GM23248 (cell line): ENCODE results near the gene RFX8. TPM values are rescaled to one million over a fixed set of nuclear protein-coding genes. Genes with fewer than 3 reads are reported as not detected.

Experiments
- DNase-seq: peaks from one replicate; pipeline ENCODE4 v3.0.0-alpha.2; 2015
- H2AFZ ChIP-seq: fragments of 200-600 bp; sonication (generic); 2 replicates; pipeline ENCODE4 v1.6.1; 2016; ENCODE audit warnings: antibody characterized with exemption
- H3F3A ChIP-seq: fragments of 200-600 bp; sonication (generic); 2 replicates; pipeline ENCODE4 v1.6.1; 2016; ENCODE audit warnings: mild to moderate bottlenecking, antibody characterized with exemption, mixed run types; ENCODE audit not compliant: insufficient read depth
- H3K27ac ChIP-seq: fragments of 200-600 bp; sonication (generic); 2 replicates; pipeline ENCODE4 v1.5.1; 2016; ENCODE audit warnings: mild to moderate bottlenecking
- H3K27me3 ChIP-seq: fragments of 200-600 bp; sonication (generic); replicated peaks from 2 replicates; pipeline ENCODE4 v1.6.1; 2016; ENCODE audit warnings: mild to moderate bottlenecking; ENCODE audit not compliant: insufficient read depth
- H3K36me3 ChIP-seq: fragments of 200-600 bp; sonication (generic); 2 replicates; pipeline ENCODE4 v1.6.1; 2016; ENCODE audit warnings: low read depth, mild to moderate bottlenecking
- H3K4me1 ChIP-seq: fragments of 200-600 bp; sonication (generic); 2 replicates; pipeline ENCODE4 v1.6.1; 2016; ENCODE audit warnings: mild to moderate bottlenecking; ENCODE audit not compliant: insufficient read depth
- H3K4me2 ChIP-seq: fragments of 200-600 bp; sonication (generic); one replicate; pipeline ENCODE4 v1.6.1; 2016; ENCODE audit warnings: mild to moderate bottlenecking; ENCODE audit not compliant: unreplicated experiment
- H3K4me3 ChIP-seq: fragments of 200-600 bp; sonication (generic); 2 replicates; pipeline ENCODE4 v1.5.1; 2016; ENCODE audit warnings: mild to moderate bottlenecking
- H3K79me2 ChIP-seq: fragments of 200-600 bp; sonication (generic); 2 replicates; pipeline ENCODE4 v1.6.1; 2016; ENCODE audit warnings: mild to moderate bottlenecking; ENCODE audit not compliant: insufficient read depth
- H3K9ac ChIP-seq: fragments of 200-600 bp; sonication (generic); 2 replicates; pipeline ENCODE4 v1.6.1; 2016; ENCODE audit warnings: mild to moderate bottlenecking
- H3K9me2 ChIP-seq: fragments of 200-600 bp; sonication (generic); 2 replicates; pipeline ENCODE4 v1.6.1; 2016; ENCODE audit warnings: mixed run types, mild to moderate bottlenecking, moderate library complexity; ENCODE audit not compliant: insufficient read depth
- H3K9me3 ChIP-seq: fragments of 200-600 bp; sonication (generic); one replicate; pipeline ENCODE4 v1.6.1; 2017; ENCODE audit warnings: low read depth
- H4K20me1 ChIP-seq: fragments of 200-600 bp; sonication (generic); 2 replicates; pipeline ENCODE4 v1.6.0; 2016; ENCODE audit not compliant: insufficient read depth
- EZH2 ChIP-seq: fragments of 200-600 bp; sonication (generic); IDR thresholded peaks from 2 replicates; pipeline ENCODE4 v1.6.1; 2018; ENCODE audit warnings: antibody characterized with exemption, mild to moderate bottlenecking; ENCODE audit not compliant: insufficient read depth, poor library complexity, severe bottlenecking
- EZH2phosphoT487 ChIP-seq: fragments of 200-600 bp; sonication (generic); IDR thresholded peaks from 2 replicates; pipeline ENCODE4 v1.6.1; 2018; ENCODE audit warnings: antibody characterized with exemption, moderate library complexity, mild to moderate bottlenecking, low read depth; ENCODE audit not compliant: insufficient read depth
- WGBS, 2 experiments: methylation state at CpG; one replicate each; pipeline ENCODE4 v1.1.6; 2015 to 2017; ENCODE audit warnings: low lambda C conversion rate in 2 of 2, low coverage in 1 of 2; ENCODE audit errors: missing lambda C conversion rate in 2 of 2; 5-methylcytosine and 5-hydroxymethylcytosine counted together
- in situ Hi-C: fragments of 300-500 bp; cut with MboI; formaldehyde crosslinking; loops from 2 replicates; pipeline ENCODE4 v1.15.0; 2020
- polyA plus RNA-seq: library from polyadenylated mRNA; unstranded; fragments of >200 nt; fragmentation: Nextera tagmentation; extraction: Ambion mirVana; gene quantifications from 2 replicates; pipeline ENCODE4 v1.2.1, GENCODE V29; 2016
- total RNA-seq: library from RNA; depleted of rRNA; stranded (reverse); fragments of >200 nt; shearing (Covaris generic); gene quantifications from 2 replicates; pipeline ENCODE4 v1.2.3, GENCODE V29; 2014

RFX8 gene
- total and polyA plus RNA-seq, 2 experiments from 2014 or later, result 5.9 to 6.4 TPM

GRCh38 chr2:101400506-101401325 is 74.2 kb downstream of the RFX8 start:
- H2AFZ ChIP-seq, result no peak overlapping the region
- H3K79me2 ChIP-seq, result no peaks in the 10 kb centered on the region
- H3K9ac ChIP-seq, result no peak overlapping the region
- H3K4me1 ChIP-seq, result peaks cover 14% of the 10 kb centered on the region
- H3F3A ChIP-seq, result peaks cover 24% of the 10 kb centered on the region
- no peak overlapping the region for H3K27ac ChIP-seq
- no peaks in the 10 kb centered on the region for H3K9me3 ChIP-seq
- TF ChIP-seq EZH2phosphoT487, result no peak
- TF ChIP-seq EZH2, result no peak
- no peaks in the 10 kb centered on the region for H4K20me1 ChIP-seq
- H3K9me2 ChIP-seq, result no peaks in the 10 kb centered on the region
- no peak overlapping the region for H3K4me2 ChIP-seq
- H3K27me3 ChIP-seq, result no peaks in the 10 kb centered on the region
- H3K36me3 ChIP-seq, result 0 out of 2 replicates have a peak, but pooled peaks cover 6% of the 10 kb centered on the region
- no peak overlapping the region for H3K4me3 ChIP-seq
- in situ Hi-C loops, result no loop called here
- no peak for DNase-seq
- 87 to 89% methylated on average over 18 of the region's 18 CpGs for WGBS, 2 experiments

- H3K4me1 ChIP-seq, result peaks cover 18% of the 10 kb centered on the region
- H3K9me3 ChIP-seq, result no peaks in the 10 kb centered on the region
- H3K36me3 ChIP-seq, result no peaks in the 10 kb centered on the region
- no peaks in the 10 kb centered on the region for H3K79me2 ChIP-seq
- no peaks in the 10 kb centered on the region for H3K9me2 ChIP-seq
- H3K4me2 ChIP-seq, result no peak overlapping the region
- TF ChIP-seq EZH2phosphoT487, result no peak
- TF ChIP-seq EZH2, result no peak
- DNase-seq, result no peak
- H3K27ac ChIP-seq, result no peak overlapping the region
- H3K4me3 ChIP-seq, result no peak overlapping the region
- H3K27me3 ChIP-seq, result no peaks in the 10 kb centered on the region
- in situ Hi-C loops, result no loop called here
- peaks cover 26% of the 10 kb centered on the region for H3F3A ChIP-seq
- H3K9ac ChIP-seq, result no peak overlapping the region
- H2AFZ ChIP-seq, result no peak overlapping the region
- no peaks in the 10 kb centered on the region for H4K20me1 ChIP-seq
- 97% methylated on average over 8 of the region's 8 CpGs for WGBS, 2 experiments
Observed at GRCh38 chr2:101400048-101400447, 74.9 kb downstream of the RFX8 start.

DNA sequence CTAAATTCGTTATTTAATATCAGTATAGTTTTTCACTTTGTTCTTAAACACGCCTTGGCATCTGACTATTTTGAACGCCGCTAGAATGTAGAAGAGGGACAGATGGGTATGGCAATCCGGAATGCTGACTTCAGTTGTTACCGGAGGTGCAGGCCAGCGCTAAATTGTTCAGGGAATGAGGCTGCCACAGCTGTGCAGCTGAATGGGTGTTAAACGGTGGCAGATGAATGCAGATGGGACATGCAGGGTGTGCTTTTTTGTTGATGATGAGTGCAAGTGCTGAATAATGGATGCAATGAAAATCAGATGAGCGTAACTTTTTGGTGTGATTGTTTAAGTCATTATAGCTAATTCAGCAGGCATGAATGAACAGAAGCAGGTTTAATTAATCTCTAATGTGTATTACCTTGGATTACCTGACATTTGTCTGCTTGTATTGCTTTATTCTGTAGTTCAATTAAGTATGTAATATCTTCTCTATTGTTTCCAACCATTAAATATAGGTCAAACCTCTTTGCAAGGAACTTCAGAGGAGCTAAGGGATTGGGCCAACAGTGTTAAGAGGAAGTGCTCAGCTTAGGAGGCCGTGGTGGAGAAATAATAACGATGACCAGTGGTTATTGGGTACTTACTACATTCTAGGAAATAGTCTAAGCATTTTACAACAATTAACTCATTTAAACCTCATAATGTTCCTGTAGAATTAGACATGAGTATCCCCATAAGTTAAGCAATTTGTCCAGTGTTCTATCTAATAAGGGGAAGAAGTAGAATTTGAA is 75.7 kb downstream of the RFX8 start:
- Histone ChIP-seq H3K79me2 (no peaks in the 10 kb centered on the region), H3K9me3 (no peaks in the 10 kb centered on the region), H3K36me3 (no peaks in the 10 kb centered on the region), H3K27ac (no peak overlapping the region), H3K27me3 (no peaks in the 10 kb centered on the region), H4K20me1 (no peaks in the 10 kb centered on the region), H3F3A (peaks cover 26% of the 10 kb centered on the region), H3K4me1 (peaks cover 18% of the 10 kb centered on the region), H3K9ac (no peak overlapping the region), H2AFZ (no peak overlapping the region), H3K4me2 (no peak overlapping the region), H3K9me2 (no peaks in the 10 kb centered on the region), H3K4me3 (no peak overlapping the region)
- in situ Hi-C loops, result no loop called here
- DNase-seq, result no peak
- no peak for TF ChIP-seq EZH2phosphoT487
- TF ChIP-seq EZH2, result no peak
- 87 to 91% methylated on average over 11 of the region's 11 CpGs for WGBS, 2 experiments

DNA sequence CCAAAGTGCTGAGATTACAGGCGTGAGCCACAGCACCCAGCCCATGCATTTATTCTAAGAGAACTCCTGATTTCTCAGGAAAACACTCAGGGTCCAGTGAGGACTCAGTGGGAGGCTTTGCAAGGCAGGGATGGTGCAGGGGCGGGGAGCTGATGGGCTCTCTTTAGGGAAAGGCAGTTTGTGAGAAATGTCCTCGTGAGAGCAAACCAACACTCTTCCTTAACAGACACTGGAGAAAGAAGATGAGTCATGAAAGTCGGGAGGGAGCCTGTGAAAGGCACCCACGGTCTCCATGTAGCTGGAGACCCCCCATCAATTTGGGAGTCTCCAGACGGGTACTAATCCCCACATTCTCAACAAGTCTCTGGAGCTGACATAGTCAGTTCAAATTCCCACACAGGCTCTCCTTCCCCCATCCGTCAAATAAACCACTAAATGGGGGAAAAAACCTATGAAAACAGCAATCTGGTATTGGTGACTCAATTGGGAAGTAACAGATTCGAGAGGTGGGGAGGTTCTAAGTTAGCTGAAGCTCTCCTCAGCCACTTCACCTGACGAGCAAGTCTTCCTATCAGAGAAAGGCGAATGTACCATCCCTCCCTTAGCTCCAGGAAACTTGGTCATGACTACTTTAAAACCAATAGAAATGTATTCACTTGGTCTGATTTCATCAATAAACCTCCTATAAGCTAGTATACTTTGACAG is 76.6 kb downstream of the RFX8 start:
- Histone ChIP-seq H3K27me3 (no peaks in the 10 kb centered on the region), H3K79me2 (no peaks in the 10 kb centered on the region), H3K36me3 (no peaks in the 10 kb centered on the region), H3K9me3 (no peaks in the 10 kb centered on the region), H3K27ac (no peak overlapping the region), H3K4me2 (no peak overlapping the region), H2AFZ (no peak overlapping the region), H3K4me3 (no peak overlapping the region), H3K9ac (no peak overlapping the region), H3F3A (peaks cover 26% of the 10 kb centered on the region), H3K9me2 (no peaks in the 10 kb centered on the region), H3K4me1 (peaks cover 18% of the 10 kb centered on the region), H4K20me1 (no peaks in the 10 kb centered on the region)
- WGBS, 2 experiments, result 91 to 92% methylated on average over 10 of the region's 10 CpGs
- TF ChIP-seq EZH2 (no peak), EZH2phosphoT487 (no peak)
- in situ Hi-C loops, result no loop called here
- no peak for DNase-seq
